HTERT RPE-1 (cell line): Measurements from ENCODE around the gene SLC24A3.

Source experiments
- in situ Hi-C: fragments of 300-500 bp; cut with MboI; formaldehyde crosslinking; loops from 4 replicates; pipeline ENCODE4 v1.14.3; 2020; ENCODE audit warnings: low sequenced_read_pairs

SLC24A3 gene

GRCh38 chr20:19527509-19527908 is 315.1 kb downstream of the SLC24A3 start:
- in situ Hi-C loops: no loop called here

DNA sequence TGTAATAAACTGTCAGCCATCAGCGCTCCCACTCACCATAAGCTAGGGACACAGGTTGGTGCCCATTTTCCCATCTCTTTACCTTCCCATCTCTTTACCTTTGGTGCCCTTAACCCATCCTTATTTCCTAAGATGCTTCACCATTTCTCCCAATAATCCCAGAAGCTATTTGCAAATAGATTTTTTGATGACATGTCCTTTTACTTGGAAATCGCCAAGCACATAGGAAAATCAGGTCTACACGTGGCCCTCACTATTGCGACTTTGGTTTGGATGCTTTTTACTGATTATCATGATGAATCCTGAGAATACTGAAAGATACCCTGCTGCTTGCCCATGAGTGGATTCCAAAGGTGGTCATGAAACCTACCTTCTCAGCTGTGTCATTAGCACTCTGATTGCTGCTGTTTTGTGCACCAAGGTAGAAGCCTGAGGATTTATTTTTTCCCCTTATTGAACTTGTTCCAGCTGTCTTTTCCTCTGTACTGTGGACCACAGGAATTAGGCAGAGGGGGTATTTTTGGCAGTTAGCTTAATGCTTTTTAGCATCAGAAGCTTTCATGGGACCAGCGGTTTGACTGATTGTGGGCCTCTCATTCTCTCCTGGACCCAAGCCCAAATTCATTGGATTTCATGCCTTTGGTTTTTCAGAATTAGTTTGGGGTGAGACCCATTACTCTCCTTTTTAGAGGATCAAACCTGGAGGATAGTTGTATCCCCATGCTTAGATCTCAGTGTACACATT is 316.0 kb downstream of the SLC24A3 start:
- in situ Hi-C loops: no loop called here

DNA sequence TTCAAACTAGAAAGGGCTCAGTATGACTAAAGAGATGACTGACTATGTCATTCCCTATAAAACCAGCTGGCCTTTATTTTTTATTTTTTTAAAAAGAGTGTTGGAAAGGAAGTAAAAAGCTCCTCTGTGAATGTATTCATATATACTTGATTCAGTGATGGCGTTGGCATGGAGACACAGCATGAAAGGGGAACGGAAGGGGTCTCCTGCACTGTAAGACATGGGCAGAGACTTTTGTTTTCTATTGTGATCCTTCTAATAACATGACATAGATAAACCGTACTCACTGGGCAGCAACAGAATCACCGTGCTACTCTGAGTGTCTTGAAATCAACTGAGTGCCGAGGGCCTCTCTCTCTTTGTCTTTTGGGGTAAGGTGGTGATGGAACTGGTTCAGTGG is 317.6 kb downstream of the SLC24A3 start:
- in situ Hi-C loops: no loop called here

GRCh38 chr20:19531446-19531845 is 319.0 kb downstream of the SLC24A3 start:
- in situ Hi-C loops: no loop called here

- in situ Hi-C loops: no loop called here
Measured at GRCh38 chr20:19538556-19538955, 326.1 kb downstream of the SLC24A3 start.

DNA sequence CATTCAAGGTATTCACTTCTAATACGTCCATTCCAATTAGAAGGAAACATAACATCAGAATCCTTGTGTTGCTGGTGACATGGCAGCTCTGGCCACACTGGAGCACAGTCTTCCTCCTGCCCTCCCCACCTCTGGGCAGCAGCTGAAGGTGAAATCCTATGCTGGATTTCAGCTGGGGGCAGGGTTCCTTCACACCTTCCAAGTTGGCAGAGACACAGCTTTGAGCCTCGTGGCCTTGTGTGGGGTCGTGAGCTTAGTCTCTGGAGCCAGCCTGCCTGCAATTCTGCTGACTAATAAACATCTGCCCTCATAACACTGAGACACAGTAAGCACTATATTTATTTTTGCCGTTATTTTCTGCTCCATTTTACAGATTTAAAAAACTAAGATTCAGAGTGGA is 326.7 kb downstream of the SLC24A3 start:
- in situ Hi-C loops: no loop called here

DNA sequence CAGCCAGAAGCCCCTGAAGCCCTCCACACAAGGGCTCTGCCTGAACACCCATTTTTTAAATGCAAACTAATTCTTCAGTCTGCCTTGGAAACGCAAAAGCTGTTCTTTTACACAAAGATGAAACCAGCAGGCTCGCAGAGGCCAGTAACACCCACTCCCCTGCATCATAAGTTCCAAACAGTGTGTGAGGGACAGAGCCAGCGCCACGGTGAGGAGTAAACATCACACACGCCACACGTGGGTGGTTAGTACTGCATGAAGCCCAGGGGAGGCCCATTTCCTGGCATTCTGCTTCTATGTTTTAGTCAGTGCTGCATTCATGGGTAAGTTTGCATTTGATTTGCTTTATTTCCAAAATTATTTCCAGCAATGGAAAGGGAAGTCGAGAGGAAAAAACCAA is 327.9 kb downstream of the SLC24A3 start:
- in situ Hi-C loops: no loop called here

DNA sequence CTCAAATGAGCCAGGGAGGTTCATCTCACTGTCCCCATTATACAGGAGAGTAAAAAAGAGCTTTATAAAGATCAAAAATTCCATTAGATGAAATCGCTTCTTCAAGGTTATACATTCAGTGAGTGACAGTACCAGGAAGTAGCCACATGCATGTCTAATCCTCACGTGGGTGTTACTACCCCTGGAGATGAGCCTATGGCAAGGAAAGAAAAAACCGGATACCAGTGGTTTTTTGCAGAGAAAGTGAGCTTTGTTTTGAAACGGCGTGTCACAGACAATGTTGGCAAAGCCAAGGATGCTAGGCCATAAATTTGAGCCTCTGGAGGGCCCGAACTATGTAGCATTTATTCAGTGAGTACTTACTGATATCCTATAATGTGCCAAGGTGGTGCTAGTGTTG is 330.7 kb downstream of the SLC24A3 start:
- in situ Hi-C loops: no loop called here

GRCh38 chr20:19544684-19545083 is 332.2 kb downstream of the SLC24A3 start:
- in situ Hi-C loops: no loop called here

GRCh38 chr20:19546648-19547047 is 334.2 kb downstream of the SLC24A3 start:
- in situ Hi-C loops: no loop called here

DNA sequence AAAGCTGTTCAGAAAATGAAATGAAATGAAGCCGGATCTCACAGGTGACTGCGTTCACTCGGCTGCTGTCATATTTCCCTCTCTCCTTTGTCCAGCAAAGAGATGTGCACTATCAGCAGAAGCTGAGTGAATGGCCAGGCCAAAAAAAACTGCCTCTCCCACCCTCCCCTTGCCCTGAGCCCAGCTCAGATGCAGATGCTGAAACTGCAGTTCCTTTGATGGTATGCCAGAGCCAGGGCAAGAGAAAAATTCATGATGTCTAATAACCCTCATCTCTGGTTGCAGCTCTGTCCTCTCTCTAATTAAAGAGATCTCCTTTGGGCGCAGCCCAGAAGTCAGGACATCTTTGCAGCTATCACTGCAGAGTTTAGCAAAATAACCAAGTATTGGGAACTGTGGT is 335.1 kb downstream of the SLC24A3 start:
- in situ Hi-C loops: no loop called here

DNA sequence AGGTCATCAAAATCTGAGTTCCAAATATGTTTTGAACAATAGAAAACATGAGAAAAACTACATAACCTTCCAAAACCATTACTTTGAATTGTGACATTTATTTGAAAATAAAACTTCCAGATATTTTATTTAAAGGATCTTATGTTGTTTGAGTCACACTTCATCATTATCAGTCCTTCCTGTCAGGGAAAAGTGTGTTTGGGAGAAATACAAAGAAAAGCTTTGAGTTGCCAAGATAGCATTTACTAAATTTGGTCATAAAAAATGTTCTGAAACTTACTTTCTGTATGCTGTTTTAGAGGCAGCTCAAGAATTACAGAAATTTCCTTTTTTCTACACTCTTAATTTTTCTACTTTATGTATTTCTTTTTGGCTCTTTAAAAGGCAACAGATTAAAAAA is 337.5 kb downstream of the SLC24A3 start:
- in situ Hi-C loops: no loop called here

DNA sequence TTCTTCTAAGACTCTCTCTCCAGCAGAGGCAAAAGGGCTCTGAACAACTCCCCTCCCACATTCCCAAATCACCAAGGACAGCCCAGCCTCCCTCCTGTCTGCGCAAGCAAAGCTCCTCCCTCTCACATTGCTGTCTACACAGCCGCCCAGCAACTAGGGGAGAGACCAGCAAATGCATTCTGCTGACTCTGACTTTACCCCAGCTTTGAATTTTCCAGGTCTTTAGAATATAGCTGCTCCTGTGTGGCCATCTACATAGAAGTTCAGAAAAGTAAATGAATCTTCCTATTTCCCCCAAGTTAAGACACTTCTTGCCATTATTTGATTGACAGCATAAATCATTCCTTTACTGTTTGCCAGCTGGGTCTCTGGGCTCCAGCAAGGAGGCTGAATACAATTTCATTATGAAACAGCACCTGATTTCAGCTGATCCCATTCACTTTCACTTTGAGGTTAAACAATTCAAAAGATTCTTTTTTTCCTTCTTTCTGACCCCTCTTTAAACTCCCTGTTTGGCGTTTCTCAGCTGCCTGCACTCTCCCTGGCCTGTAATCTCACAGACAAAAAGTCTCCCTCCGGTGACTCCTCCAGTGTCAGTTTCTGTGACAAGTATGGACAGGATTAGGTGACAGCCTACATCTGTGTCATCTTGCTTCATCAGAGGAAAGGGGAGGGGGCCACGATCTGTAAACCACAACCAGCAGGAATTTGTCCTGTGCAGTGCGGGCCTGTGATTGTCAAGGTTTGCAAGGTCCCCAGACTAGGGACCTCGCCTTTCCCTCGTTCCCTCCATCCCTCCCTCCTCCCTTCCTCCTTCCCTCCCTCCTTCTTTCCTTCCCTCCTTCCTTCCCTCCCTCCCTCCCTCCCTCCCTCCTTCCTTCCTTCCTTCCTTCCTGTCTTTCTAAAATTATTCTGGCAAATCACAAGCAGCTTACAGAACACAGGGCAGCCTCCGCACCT is 340.1 kb downstream of the SLC24A3 start:
- in situ Hi-C loops: no loop called here

DNA sequence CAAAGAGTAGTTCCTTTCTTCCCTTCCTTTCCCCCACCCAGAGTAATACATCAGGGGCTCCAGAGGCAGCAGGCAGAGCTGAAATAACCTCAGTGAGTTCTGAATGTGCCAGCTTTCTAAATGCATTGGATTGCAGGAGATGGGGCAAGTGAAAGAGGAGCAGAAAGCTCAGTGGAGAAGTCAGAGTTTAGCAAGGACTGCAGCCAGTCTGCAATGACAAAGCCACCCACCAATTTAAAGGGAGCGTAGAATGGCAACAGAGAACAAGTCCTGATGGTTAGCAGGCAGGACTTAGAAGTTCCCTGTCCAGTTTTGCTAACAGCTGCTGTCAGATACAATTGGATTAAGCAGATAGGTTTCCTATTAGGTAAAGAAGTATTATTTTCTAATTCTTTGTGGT is 342.2 kb downstream of the SLC24A3 start:
- in situ Hi-C loops: no loop called here

GRCh38 chr20:19555726-19556125 is 343.3 kb downstream of the SLC24A3 start:
- in situ Hi-C loops: no loop called here

- in situ Hi-C loops: no loop called here
Measured at GRCh38 chr20:19557291-19557690, 344.8 kb downstream of the SLC24A3 start.

DNA sequence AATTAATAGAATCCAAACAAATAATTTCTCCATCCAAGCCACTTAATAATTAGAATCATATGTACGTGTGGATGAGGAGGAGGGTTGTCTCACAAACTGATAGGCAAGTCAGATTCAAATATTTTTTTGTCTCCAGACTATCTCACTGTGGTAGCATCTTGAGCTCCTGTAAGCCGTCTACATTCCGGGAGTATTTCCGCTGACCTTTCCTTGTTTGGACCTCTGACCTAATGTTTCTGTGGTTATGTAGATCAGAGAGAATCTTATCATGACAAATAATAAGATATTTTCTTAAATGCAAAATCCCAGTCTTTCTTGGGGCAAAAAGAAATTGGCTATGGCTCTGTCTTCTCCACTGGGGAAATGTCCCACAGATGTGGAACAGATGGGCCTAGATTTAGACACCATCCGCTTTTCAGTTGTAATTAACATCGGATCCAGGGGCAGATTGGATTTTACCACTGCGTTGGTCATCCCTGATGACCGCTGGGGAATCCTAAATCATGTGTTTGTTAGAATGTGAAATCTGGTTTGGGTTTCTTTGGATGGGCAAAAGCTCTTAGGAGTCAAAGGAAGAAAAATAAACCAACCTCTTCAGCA is 348.5 kb downstream of the SLC24A3 start:
- in situ Hi-C loops: no loop called here

DNA sequence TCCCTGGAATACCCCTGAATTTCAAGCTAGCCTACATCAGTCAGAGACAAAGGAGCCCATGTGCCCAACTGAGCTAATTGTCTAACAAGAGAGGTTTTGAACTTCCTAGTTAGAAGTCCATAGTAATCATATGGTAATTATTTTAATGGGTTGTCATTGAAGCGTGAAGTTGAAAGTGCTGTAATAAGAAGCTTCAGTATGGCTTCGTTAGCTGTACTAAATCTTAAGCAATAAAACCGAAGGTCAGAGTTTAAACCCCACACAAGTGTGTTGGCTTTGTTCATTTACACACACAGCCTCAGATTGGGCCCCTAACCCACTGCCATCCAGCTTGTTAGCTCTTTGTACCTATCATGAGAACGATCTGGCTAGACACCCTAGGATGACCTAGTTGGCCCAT is 350.0 kb downstream of the SLC24A3 start:
- in situ Hi-C loops: no loop called here

GRCh38 chr20:19564261-19564660 is 351.8 kb downstream of the SLC24A3 start:
- in situ Hi-C loops: no loop called here

- in situ Hi-C loops: no loop called here
Measured at GRCh38 chr20:19565736-19566135, 353.3 kb downstream of the SLC24A3 start.

DNA sequence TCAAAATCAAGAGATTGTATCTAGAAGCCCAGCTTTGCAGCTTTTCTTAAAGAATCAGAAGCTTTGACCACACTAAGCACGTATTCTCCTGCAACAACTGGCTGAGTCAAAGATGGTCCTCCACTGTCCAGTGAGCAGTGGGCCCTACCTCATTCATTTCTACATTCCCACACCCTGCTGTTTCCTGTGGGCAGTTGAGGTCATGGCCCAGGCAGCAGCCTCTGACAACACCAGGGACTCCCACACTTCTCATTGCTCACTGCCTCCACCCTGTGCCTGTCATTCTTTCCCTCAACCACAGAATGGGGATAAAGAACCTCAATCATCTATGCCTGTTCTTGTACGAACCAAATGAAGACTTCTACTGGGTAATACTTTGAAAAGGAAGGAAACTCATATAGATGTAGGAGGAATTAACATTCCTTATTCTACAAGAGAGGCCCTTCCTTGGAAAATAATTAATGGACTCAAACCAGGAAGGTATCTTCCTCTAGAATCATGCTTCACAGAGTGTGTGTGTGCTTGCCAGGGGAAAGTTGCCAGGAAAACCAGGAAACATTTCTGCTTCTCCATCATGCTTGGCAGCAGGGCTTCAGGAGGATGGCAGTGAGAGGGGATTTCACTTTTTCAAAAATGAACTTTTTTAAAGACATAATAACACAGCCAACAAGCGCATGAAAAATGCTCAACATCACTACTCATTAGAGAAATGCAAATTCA is 353.9 kb downstream of the SLC24A3 start:
- in situ Hi-C loops: no loop called here
